Panc1 (cell line): Measurements from ENCODE around the gene COL13A1. TPM values are rescaled to one million over a fixed set of nuclear protein-coding genes. Genes with fewer than 3 reads are reported as not detected.

Experiments used
- ATAC-seq: fragments of 200-7000 bp; cut with Tn5 transposase; 2 replicates; pipeline ENCODE4 v1.9.1; 2020; ENCODE audit warnings: mild to moderate bottlenecking, moderate library complexity
- BruUV-seq: library from RNA; stranded (reverse); fragments of 400-500 nt; replicated peaks from 2 replicates; lab custom pipeline; 2021; lab: Mats Ljungman, UMichigan
- CTCF ChIA-PET: fragments of 300-600 bp; sonication (Branson Sonifier 250); formaldehyde crosslinking; loops from one replicate; lab custom pipeline; 2022; ENCODE audit warnings: antibody characterized with exemption; lab: Charles Lee
- POLR2A ChIA-PET: fragments of 300-600 bp; sonication (Branson Sonifier 250); formaldehyde crosslinking; loops from one replicate; lab custom pipeline; 2022; ENCODE audit warnings: antibody characterized with exemption; lab: Charles Lee
- DNase-seq: peaks from one replicate; pipeline ENCODE4 v3.0.0-alpha.2; 2010; ENCODE audit warnings: low read depth, low spot score
- H3K27ac ChIP-seq: 2 replicates; pipeline ENCODE4 v1.5.1; 2011; ENCODE audit warnings: mild to moderate bottlenecking, low read length, inconsistent platforms
- H3K27me3 ChIP-seq: fragments of 200-500 bp; sonication (Bioruptor generic); 2 replicates; pipeline ENCODE4 v1.6.0; 2014; ENCODE audit warnings: low read length, inconsistent platforms; ENCODE audit not compliant: control insufficient read depth, insufficient read depth
- H3K36me3 ChIP-seq: fragments of 200-500 bp; sonication (Bioruptor generic); 2 replicates; pipeline ENCODE4 v1.5.1; 2014; ENCODE audit warnings: inconsistent platforms, mild to moderate bottlenecking, low read length, moderate library complexity; ENCODE audit not compliant: control insufficient read depth, insufficient read depth
- H3K4me1 ChIP-seq: 2 replicates; pipeline ENCODE4 v1.5.1; 2011; ENCODE audit warnings: inconsistent platforms, mild to moderate bottlenecking, low read length, moderate library complexity; ENCODE audit not compliant: control insufficient read depth, insufficient read depth
- H3K4me3 ChIP-seq, 2 experiments: 2 replicates each; pipeline ENCODE4 v1.5.1; 2011 to 2012; ENCODE audit warnings: low read depth in 2 of 2, low read length in 2 of 2, mild to moderate bottlenecking in 2 of 2, inconsistent platforms in 1 of 2, moderate library complexity in 1 of 2
- H3K9me3 ChIP-seq: fragments of 200-500 bp; sonication (Bioruptor generic); 2 replicates; pipeline ENCODE4 v1.5.1; 2014; ENCODE audit warnings: low read depth, mild to moderate bottlenecking, inconsistent platforms, low read length, moderate library complexity; ENCODE audit not compliant: control insufficient read depth, insufficient read depth
- CTCF ChIP-seq: fragments of 450-650 bp; IDR thresholded peaks from 2 replicates; pipeline ENCODE4 v1.5.1; 2017; ENCODE audit warnings: mild to moderate bottlenecking
- POLR2AphosphoS5 ChIP-seq: IDR thresholded peaks from 2 replicates; pipeline ENCODE4 v1.6.1; 2012; ENCODE audit warnings: mild to moderate bottlenecking, low read depth, low read length, moderate library complexity
- REST ChIP-seq, 2 experiments: IDR thresholded peaks; 2 replicates each; pipeline ENCODE4 v1.6.1; 2011 to 2012; ENCODE audit warnings: low read depth in 2 of 2, control low read depth in 1 of 2, low read length in 1 of 2, mild to moderate bottlenecking in 1 of 2, moderate library complexity in 1 of 2; ENCODE audit not compliant: insufficient read depth in 1 of 2
- SIN3A ChIP-seq: IDR thresholded peaks from 2 replicates; pipeline ENCODE4 v1.6.1; 2012; ENCODE audit warnings: low read depth, mild to moderate bottlenecking, low read length, moderate library complexity, borderline replicate concordance; ENCODE audit not compliant: insufficient read depth
- TCF7L2 ChIP-seq: IDR thresholded peaks from 2 replicates; pipeline ENCODE4 v1.6.1; 2011; ENCODE audit warnings: mild to moderate bottlenecking, low read depth, low read length, inconsistent platforms
- in situ Hi-C: cut with HindIII; loops from 2 replicates; pipeline ENCODE4 v1.10.0; 2016; ENCODE audit warnings: low sequenced_read_pairs, low pct_unique_long_range_greater_than_20kb
- intact Hi-C: fragments of 100-400 bp; cut with micrococcal nuclease; formaldehyde crosslinking; loops from one replicate; pipeline ENCODE4 v1.10.0; 2022; ENCODE audit not compliant: unreplicated experiment
- total RNA-seq: library from RNA; stranded (reverse); gene quantifications from one replicate; pipeline ENCODE4 v1.2.1, GENCODE V29; 2021; ENCODE audit not compliant: unreplicated experiment

COL13A1 gene
- total RNA-seq, 1 experiment from 2014 or later, result 1.0 TPM

- H3K27ac ChIP-seq, result no peak overlapping the region
- H3K36me3 ChIP-seq, result no peaks in the 10 kb centered on the region
- POLR2A ChIA-PET, result no interaction called here
- DNase-seq (no peak), ATAC-seq (no peak)
- intact Hi-C loops (no loop called here), in situ Hi-C loops (no loop called here)
- peaks cover 59% of the 10 kb centered on the region for H3K27me3 ChIP-seq
- H3K9me3 ChIP-seq, result no peaks in the 10 kb centered on the region
- no peaks in the 10 kb centered on the region for H3K4me1 ChIP-seq
- no TSS peak for BruUV-seq
- TF ChIP-seq SIN3A, result no peak
- no peak for TF ChIP-seq CTCF
- no peak for TF ChIP-seq POLR2AphosphoS5
- TF ChIP-seq TCF7L2, result no peak
- TF ChIP-seq REST (IDR thresholded peaks at IDR 0.05; ENCODE audit: insufficient read depth in 1 of 2, low read depth in 2 of 2, low read length in 1 of 2), result no peak
- CTCF ChIA-PET, result interaction anchor here (0.6 kb wide), 1 partner anchor 180 kb away, joined by 3 read pairs; no protein-coding TSS in a partner anchor
- H3K4me3 ChIP-seq, result no peak overlapping the region
Observed at GRCh38 chr10:69969977-69970376, 168.3 kb downstream of the COL13A1 start.

GRCh38 chr10:69972981-69973397, 171.3 kb downstream of the COL13A1 start:
- intact Hi-C loops (no loop called here), in situ Hi-C loops (no loop called here)
- TF ChIP-seq REST (IDR thresholded peaks at IDR 0.05; ENCODE audit: insufficient read depth in 1 of 2, low read depth in 2 of 2, low read length in 1 of 2), result no peak
- no peak for TF ChIP-seq SIN3A
- no peak for TF ChIP-seq TCF7L2
- TF ChIP-seq POLR2AphosphoS5, result no peak
- no peak for TF ChIP-seq CTCF
- Histone ChIP-seq H3K36me3 (no peaks in the 10 kb centered on the region), H3K27me3 (peaks cover 70% of the 10 kb centered on the region), H3K4me3 (no peak overlapping the region), H3K27ac (no peak overlapping the region), H3K9me3 (no peaks in the 10 kb centered on the region), H3K4me1 (no peaks in the 10 kb centered on the region)
- CTCF ChIA-PET, result no interaction called here
- POLR2A ChIA-PET, result no interaction called here
- DNase-seq (no peak), ATAC-seq (no peak)
- no TSS peak for BruUV-seq
